ENCODE measurements around the gene PHYHD1. TPM values are rescaled to one million over a fixed set of nuclear protein-coding genes. Genes with fewer than 3 reads are reported as not detected.
A peak's percentile ranks its signal among the peaks of the same experiment; 100 is the strongest.

Gene PHYHD1
- total and polyA plus RNA-seq, 11 donors = 14.0 to 49.0 (median 27.3) TPM

DNA sequence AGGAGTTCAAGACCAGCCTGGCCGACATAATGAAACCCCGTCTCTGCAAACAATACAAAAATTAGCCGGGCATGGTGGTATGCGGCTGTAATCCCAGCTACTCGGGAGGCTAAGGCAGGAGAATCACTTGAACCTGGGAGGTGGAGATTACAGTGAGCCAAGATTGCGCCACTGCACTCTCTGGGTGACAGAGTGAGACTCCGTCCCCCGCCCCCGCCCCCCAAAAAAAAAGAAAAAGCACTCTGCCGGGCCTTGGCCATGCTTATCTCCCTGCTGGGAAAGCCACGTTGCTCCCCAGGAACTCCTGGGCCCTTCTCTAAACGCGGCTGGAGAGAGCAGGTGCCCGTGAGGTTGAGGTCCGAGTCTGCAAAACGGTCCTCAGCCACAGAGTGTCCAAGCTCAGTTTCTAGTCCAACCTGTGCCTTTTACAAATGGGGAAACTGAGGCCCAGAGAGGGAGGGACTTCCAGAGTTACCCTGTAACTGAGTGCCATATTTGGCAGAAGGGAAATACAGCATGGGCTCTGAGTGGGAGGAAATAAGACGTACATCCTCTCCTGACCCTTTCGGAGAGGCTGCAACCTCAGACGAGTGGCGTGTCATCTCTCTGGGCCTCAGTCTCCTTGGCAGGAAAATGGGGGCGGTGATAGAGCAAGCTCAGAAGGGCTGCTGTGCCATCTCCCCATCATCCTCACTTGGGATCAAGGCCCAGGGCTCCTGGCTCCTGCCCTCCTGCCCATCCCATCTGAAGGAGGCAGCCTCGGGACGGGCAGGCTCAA lies 6.6 kb upstream of the PHYHD1 start:
- no peak for ATAC-seq
- no peaks in the 10 kb centered on the region for H3K9me3 ChIP-seq
- peak overlapping the region; percentile 69 to 92 (median 86) for H3K27ac ChIP-seq
- no peaks in the 10 kb centered on the region for H3K27me3 ChIP-seq
- intact Hi-C loops (cut with DNase I) = no loop called here
- 70 to 77% (median 71%) methylated on average over 19 to 23 of the region's 23 CpGs for WGBS, 4 donors
- H3K4me3 ChIP-seq = no peak overlapping the region
- peaks cover 0 to 60% (median 31%) of the 10 kb centered on the region in 9 donors for H3K36me3 ChIP-seq
- H3K4me1 ChIP-seq = peaks cover 18 to 92% (median 77%) of the 10 kb centered on the region in 12 donors
- no peak for TF ChIP-seq POLR2A (IDR thresholded peaks at IDR 0.05)
- TF ChIP-seq, protein P1, sequence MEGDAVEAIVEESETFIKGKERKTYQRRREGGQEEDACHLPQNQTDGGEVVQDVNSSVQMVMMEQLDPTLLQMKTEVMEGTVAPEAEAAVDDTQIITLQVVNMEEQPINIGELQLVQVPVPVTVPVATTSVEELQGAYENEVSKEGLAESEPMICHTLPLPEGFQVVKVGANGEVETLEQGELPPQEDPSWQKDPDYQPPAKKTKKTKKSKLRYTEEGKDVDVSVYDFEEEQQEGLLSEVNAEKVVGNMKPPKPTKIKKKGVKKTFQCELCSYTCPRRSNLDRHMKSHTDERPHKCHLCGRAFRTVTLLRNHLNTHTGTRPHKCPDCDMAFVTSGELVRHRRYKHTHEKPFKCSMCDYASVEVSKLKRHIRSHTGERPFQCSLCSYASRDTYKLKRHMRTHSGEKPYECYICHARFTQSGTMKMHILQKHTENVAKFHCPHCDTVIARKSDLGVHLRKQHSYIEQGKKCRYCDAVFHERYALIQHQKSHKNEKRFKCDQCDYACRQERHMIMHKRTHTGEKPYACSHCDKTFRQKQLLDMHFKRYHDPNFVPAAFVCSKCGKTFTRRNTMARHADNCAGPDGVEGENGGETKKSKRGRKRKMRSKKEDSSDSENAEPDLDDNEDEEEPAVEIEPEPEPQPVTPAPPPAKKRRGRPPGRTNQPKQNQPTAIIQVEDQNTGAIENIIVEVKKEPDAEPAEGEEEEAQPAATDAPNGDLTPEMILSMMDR (IDR thresholded peaks at IDR 0.05) = no peak
- no peak for DNase-seq

DNA sequence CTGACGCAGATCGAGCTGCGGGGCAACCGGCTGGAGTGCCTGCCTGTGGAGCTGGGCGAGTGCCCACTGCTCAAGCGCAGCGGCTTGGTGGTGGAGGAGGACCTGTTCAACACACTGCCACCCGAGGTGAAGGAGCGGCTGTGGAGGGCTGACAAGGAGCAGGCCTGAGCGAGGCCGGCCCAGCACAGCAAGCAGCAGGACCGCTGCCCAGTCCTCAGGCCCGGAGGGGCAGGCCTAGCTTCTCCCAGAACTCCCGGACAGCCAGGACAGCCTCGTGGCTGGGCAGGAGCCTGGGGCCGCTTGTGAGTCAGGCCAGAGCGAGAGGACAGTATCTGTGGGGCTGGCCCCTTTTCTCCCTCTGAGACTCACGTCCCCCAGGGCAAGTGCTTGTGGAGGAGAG lies 4.6 kb upstream of the PHYHD1 start:
- Histone ChIP-seq H3K4me1 (peaks cover 15 to 92% (median 72%) of the 10 kb centered on the region in 12 donors), H3K36me3 (peaks cover 0 to 40% (median 20%) of the 10 kb centered on the region in 9 donors), H3K27ac (peak overlapping the region; percentile 75 to 86 (median 80)), H3K4me3 (no peak overlapping the region), H3K27me3 (no peaks in the 10 kb centered on the region), H3K9me3 (no peaks in the 10 kb centered on the region)
- peak in 3 of 5 donors; percentile 55 to 76 (median 66) for DNase-seq
- intact Hi-C loops (cut with DNase I) = loop anchor here in 3 of 10 donors (2.0 to 5.0 kb wide), 2 partner anchors 33 to 34 kb away; partner anchors contain the start of genes LRRC8A (in 3 of the 3) and KYAT1 (in 2 of the 3)
- TF ChIP-seq POLR2A (IDR thresholded peaks at IDR 0.05) = no peak
- TF ChIP-seq, protein P1 (IDR thresholded peaks at IDR 0.05) = no peak
- WGBS, 4 donors = 61 to 88% (median 79%) methylated on average over 11 to 18 of the region's 18 CpGs
- no peak for ATAC-seq

DNA sequence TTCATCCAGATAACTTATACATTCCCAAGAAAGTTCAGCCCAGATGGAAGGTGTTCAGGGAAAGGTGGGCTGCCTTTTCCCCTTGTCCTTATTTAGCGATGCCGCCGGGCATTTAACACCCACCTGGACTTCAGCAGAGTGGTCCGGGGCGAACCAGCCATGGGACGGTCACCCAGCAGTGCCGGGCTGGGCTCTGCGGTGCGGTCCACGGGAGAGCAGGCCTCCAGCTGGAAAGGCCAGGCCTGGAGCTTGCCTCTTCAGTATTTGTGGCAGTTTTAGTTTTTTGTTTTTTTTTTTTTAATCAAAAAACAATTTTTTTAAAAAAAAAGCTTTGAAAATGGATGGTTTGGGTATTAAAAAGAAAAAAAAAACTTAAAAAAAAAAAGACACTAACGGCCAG lies 4.0 kb upstream of the PHYHD1 start:
- Histone ChIP-seq H3K36me3 (peaks cover 0 to 37% (median 20%) of the 10 kb centered on the region in 9 donors), H3K9me3 (no peaks in the 10 kb centered on the region), H3K27ac (peak overlapping the region; percentile 75 to 86 (median 80)), H3K4me1 (peaks cover 18 to 92% (median 72%) of the 10 kb centered on the region in 12 donors), H3K27me3 (no peaks in the 10 kb centered on the region), H3K4me3 (no peak overlapping the region)
- intact Hi-C loops (cut with DNase I) = loop anchor here in 3 of 10 donors (2.0 to 5.0 kb wide), 2 partner anchors 34 kb away; partner anchors contain the start of genes LRRC8A (in 3 of the 3) and KYAT1 (in 2 of the 3)
- no peak for DNase-seq
- TF ChIP-seq, protein P1 (IDR thresholded peaks at IDR 0.05) = no peak
- no peak for TF ChIP-seq POLR2A (IDR thresholded peaks at IDR 0.05)
- no peak for ATAC-seq
- 78 to 90% (median 83%) methylated on average over 11 of the region's 11 CpGs for WGBS, 4 donors
